ENCODE data around the gene IRF3.

Gene IRF3

GRCh38 chr19:49687566-49688316 lies 22.1 kb upstream of the IRF3 start:
- peak; percentile 43 for DNase-seq

GRCh38 chr19:49687150-49687549 lies 21.5 kb upstream of the IRF3 start:
- DNase-seq: no peak

GRCh38 chr19:49686503-49687088 lies 20.9 kb upstream of the IRF3 start:
- no peak for DNase-seq

- DNase-seq: no peak
These were observed 20.2 kb upstream of the IRF3 start for GRCh38 chr19:49685845-49686332.

DNA sequence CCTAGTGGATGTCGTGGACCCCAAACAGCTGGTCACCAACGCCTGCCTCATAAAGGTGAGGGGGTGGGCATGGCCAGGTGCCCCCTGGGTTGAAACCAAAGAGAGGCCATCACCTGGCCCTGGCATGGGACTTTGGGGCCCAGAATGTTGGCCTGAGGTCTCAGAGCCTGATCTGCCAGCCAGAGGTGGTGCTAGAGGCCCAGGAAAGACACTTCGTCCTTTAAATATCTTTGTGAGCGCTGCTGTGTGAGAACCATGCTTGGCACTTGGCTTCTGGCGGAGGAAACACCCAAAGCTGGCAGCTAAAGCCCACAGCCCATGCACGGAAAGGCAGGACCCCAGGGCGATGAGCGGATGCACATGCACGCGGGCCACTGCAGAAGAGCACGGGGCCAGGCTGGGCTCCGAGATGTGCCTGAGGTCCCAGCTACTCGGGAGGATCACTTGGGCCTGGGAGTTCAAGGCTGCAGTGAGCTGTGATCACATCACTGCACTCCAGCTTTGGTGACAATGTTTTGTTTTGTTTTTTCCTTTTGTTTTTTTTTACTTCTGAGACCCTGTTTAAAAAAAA lies 19.4 kb upstream of the IRF3 start:
- DNase-seq: no peak

DNA sequence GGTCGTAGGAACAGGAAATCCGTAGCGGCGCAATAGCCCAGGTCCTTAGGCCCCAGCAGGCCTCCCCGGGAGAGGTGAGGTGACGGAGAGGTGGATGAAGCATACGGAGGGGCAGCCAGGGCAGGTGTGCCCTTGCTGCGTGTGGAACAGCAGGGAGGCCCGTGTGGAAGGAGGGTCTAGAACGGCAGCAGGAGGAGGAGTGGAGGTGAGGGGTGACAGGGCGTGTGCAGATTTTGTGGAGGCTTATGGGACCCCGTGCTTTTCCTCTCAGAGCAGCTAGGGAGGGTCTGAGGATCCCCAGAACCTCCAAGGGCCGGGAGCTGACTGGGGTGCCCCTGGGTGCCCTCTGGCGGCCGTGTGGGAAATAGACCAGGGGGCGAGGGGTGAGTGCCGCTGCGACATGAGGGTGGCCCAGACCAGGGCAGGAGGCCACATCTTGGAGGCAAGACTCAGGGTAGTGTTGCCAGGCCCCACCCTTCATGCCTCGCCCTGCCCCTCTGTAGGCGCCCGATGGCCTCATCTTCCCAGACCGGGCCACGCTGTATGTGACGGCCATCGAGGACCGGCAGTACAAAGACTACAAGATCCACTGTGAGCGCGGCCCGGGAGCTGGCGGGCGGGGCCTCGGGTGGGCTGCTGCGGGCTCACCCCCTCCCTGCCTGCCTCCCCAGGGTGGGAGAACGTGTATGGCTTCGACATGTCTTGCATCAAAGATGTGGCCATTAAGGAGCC lies 18.8 kb upstream of the IRF3 start:
- DNase-seq: no peak

DNA sequence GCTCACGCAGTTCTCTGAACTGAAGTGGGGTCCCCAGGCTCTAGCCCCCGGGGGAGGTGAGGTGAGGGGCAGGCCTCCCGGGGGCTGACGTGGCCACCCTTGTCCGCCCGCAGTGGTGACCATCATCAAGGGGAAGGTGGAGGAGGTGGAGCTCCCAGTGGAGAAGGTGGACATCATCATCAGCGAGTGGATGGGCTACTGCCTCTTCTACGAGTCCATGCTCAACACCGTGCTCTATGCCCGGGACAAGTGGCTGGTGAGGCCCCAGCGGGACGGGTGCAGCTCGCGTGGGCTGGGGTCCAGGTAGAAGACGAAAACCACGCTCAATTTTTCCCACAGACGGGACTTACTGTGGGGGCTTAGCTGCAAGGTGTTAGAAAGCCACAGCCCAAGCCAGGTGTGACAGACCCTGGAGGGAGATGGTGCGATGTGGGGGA lies 18.2 kb upstream of the IRF3 start:
- DNase-seq: no peak

- no peak for DNase-seq
These were observed 16.6 kb upstream of the IRF3 start for GRCh38 chr19:49682274-49682673.

DNA sequence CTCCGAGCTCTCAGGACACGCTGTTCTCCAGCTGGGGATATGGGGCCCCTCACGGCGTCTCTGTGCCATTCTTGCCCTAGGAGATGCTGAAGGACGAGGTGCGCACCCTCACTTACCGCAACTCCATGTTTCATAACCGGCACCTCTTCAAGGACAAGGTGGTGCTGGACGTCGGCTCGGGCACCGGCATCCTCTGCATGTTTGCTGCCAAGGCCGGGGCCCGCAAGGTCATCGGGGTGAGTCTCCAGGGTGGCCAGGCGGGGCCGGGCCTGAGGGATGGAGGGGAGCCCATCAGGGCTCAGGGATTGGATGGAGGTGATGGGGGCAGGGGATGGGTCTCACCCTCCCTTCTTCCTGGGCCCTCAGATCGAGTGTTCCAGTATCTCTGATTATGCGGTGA lies 16.2 kb upstream of the IRF3 start:
- no peak for DNase-seq

- DNase-seq: peak; percentile 96
These were observed 15.0 kb upstream of the IRF3 start for GRCh38 chr19:49680421-49681351.

- no peak for DNase-seq
These were observed 14.2 kb upstream of the IRF3 start for GRCh38 chr19:49679771-49680413.

- DNase-seq: peak; percentile 47
These were observed 13.5 kb upstream of the IRF3 start for GRCh38 chr19:49678985-49679770.

DNA sequence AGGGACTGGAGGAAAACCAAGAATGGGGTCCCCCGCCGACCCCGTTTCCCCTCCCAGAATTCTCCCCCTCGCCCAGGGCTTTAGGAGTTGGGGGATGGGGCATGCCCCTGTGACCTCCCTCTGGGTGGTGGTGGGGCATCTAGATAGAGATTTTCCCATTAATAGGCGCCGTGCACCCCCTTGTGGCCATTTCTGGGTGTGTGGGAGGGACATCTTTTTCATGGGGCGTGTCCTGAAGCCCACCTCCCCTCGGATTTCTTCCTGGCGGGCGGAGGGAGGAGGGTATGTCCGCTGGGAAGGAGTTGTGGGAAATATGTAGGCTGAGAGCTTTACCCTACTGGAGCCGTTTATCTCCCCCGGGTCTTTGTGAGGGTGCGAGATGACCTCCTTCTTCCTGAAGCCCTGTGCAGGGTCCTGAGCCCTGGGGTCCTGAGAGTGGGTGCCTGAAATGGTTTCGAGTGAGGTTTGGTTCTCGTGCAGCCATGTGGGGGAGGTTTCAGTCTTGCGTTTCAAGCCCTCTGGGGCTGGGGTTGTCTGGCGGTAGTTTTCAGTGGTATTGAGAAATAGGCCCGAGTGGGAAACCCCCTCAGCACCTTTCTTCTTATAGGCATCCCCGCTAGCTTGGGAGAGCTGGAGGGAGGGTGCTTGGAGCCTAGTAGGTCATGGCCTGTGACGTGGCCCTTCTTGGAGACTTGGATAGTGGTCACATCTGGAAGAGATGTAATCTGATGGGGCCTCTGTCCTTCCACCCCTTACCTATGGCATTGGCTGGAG lies 12.4 kb upstream of the IRF3 start:
- DNase-seq: peak; percentile 87

DNA sequence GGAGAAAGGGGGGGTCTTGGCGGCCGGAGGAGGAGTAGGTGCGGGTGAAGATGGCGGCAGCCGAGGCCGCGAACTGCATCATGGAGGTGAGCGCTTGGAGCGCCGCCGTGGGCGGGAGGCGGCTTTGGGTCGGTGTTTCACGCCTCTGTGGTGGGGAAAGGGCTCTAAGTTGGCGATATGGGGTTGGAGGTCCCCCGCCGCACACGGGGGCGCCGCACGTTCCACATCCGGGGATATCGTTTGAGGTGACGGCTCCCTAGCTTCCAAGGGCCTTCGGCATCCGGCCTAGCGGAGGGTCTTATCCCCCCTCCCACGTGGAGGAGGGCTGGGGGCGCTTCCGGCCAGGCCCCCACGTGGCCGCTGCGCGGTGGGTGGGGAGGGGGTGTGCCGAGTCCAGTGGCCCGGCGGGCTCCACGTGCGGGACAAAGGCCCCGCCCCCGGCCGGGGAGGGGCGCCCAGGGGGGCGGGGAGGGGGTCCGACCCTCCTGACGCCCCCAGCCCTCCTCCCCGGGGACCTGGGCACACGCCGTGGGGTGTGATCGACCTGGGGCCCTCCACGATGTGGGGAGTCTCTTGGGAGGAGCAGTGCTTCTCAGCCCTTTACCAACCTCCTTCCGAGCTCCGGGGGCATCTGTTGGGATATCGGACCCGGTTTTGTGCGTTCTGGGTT lies 11.7 kb upstream of the IRF3 start, which contains the start of gene PRMT1:
TSS of gene PRMT1 (plus strand) at position 41 of the 670 bp plus-strand sequence. CDS start at position 51, 10 bp downstream.
- peak; percentile 82 for DNase-seq

DNA sequence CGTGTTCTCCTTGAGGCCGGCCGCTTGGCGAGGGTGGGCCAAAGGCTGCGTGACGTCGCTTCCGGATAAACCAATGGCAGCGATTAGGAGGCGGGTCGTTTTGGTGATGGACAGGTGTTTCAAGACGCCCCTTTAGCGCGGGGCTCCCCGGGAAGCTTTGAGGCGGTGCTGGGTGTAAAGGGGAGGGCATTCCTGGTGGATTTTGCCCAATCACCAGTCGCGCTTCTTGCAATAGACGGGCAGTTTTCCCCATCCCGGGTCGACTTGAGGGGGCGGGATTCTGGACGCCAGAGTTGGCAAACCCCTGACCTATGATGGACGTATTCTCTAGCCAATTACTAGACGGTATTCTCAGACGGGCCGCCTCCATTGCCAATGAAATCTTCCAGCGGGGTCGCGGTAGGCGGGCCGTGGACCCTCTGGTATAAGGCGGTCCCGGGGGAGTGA lies 11.2 kb upstream of the IRF3 start:
- DNase-seq: peak; percentile 100

- DNase-seq: no peak
These were observed 10.6 kb upstream of the IRF3 start for GRCh38 chr19:49676136-49676783.

GRCh38 chr19:49672131-49672919 lies 6.7 kb upstream of the IRF3 start:
- peak; percentile 68 for DNase-seq

DNA sequence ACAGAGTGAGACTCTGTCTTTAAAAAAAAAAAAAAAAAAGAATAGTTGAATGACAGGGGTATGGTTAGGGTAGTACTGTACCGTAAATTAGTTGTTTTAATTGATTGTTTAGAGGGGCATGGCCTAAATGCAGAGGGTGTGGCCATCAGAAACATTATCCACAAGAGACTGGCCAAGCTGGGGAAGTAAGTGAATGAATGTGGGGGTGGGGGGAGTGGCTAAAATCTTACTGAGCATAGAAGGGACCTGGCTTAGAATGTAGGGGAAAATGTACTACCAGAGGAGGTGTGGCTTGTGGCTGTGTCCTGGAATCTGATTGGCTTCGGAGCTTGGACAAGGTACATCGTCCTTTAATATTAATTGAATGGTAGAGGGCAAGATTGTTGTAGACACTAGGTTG lies 3.9 kb upstream of the IRF3 start:
- no peak for DNase-seq
